Measurements from ENCODE around the gene EIF4H.

DNA sequence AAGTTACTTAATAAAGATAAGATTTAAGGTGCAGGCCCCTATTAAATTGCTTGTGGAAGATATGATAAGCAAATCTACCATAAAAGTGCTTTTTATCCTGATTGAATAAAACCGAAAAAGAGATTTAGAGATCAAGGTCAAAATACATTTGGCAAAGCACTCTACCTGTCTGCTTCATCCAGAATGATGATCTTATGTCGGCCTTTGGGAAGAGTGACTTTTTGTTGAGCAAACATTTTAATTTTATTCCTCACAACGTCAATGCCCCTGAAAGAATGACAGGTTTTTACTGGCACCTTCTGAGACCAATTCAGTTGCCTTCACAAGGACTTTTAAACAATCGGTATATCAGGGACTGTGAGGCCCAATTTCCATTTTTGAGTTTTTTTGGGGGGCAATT is 72.3 kb downstream of the EIF4H start:
- TF ChIP-seq POLR2AphosphoS5 (IDR thresholded peaks at IDR 0.05), result no peak
- no peak for TF ChIP-seq POLR2A (IDR thresholded peaks at IDR 0.05)
- TF ChIP-seq, protein P1, sequence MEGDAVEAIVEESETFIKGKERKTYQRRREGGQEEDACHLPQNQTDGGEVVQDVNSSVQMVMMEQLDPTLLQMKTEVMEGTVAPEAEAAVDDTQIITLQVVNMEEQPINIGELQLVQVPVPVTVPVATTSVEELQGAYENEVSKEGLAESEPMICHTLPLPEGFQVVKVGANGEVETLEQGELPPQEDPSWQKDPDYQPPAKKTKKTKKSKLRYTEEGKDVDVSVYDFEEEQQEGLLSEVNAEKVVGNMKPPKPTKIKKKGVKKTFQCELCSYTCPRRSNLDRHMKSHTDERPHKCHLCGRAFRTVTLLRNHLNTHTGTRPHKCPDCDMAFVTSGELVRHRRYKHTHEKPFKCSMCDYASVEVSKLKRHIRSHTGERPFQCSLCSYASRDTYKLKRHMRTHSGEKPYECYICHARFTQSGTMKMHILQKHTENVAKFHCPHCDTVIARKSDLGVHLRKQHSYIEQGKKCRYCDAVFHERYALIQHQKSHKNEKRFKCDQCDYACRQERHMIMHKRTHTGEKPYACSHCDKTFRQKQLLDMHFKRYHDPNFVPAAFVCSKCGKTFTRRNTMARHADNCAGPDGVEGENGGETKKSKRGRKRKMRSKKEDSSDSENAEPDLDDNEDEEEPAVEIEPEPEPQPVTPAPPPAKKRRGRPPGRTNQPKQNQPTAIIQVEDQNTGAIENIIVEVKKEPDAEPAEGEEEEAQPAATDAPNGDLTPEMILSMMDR (IDR thresholded peaks at IDR 0.05), result no peak
